Sigmoid colon (tissue), 7 donors: ENCODE results near the gene PTPRT. TPM values are rescaled to one million over a fixed set of nuclear protein-coding genes. Genes with fewer than 3 reads are reported as not detected.

ENCODE experiments used
- DNase-seq: peaks from one replicate; pipeline ENCODE4 v3.0.0-alpha.2; 2019
- H3K27ac ChIP-seq, 4 donors: fragments of 200-600 bp; sonication (generic); one replicate each; pipeline ENCODE4 v1.5.1; 2016 to 2019; ENCODE audit warnings: mild to moderate bottlenecking in 1 of 4
- H3K27me3 ChIP-seq, 3 donors: fragments of 200-600 bp; sonication (generic); one replicate each; pipeline ENCODE4 v1.5.1; 2019; ENCODE audit warnings: mild to moderate bottlenecking in 1 of 3
- H3K36me3 ChIP-seq, 4 donors: fragments of 200-600 bp; sonication (generic); one replicate each; pipeline ENCODE4 v1.5.1; 2016 to 2019
- H3K4me1 ChIP-seq, 4 donors: fragments of 200-600 bp; sonication (generic); one replicate each; pipeline ENCODE4 v1.5.1; 2017 to 2019
- H3K4me3 ChIP-seq, 4 donors: fragments of 200-600 bp; sonication (generic); one replicate each; pipeline ENCODE4 v1.5.1; 2017 to 2019; ENCODE audit warnings: mild to moderate bottlenecking in 2 of 4, moderate library complexity in 1 of 4
- H3K9me3 ChIP-seq, 4 donors: fragments of 200-600 bp in 3 of 4; sonication (generic) in 3 of 4; one replicate each; pipeline versions ENCODE4 v1.5.1 to v1.6.1; 2013 to 2019
- EP300 ChIP-seq, 4 donors: sonication (generic); formaldehyde crosslinking; IDR thresholded peaks; one replicate each; pipeline ENCODE4 v1.6.1; 2017; ENCODE audit warnings: antibody characterized with exemption in 4 of 4
- POLR2A ChIP-seq, 2 donors: fragments of 450-650 bp; IDR thresholded peaks; one replicate each; pipeline ENCODE4 v1.6.1; 2016; ENCODE audit warnings: antibody characterized with exemption in 2 of 2, mild to moderate bottlenecking in 2 of 2, moderate library complexity in 2 of 2
- POLR2AphosphoS5 ChIP-seq, 4 donors: sonication (generic); formaldehyde crosslinking; IDR thresholded peaks; one replicate each; pipeline ENCODE4 v1.6.1; 2017; ENCODE audit warnings: antibody characterized with exemption in 4 of 4
- WGBS, 2 donors: extraction: QIAGEN DNeasy Blood & Tissue Kit; methylation state at CpG; one replicate each; pipeline ENCODE4 v1.1.7; 2013; 5-methylcytosine and 5-hydroxymethylcytosine counted together
- intact Hi-C: fragments of 100-400 bp; cut with DNase I; formaldehyde crosslinking; loops from one replicate; pipeline ENCODE4 v1.15.1; 2023
- polyA plus RNA-seq, 3 donors: library from polyadenylated mRNA; stranded (reverse); fragments of 200-250 nt; gene quantifications; one replicate each; pipeline ENCODE4 v1.2.3, GENCODE V29; 2013
- total RNA-seq, 4 donors: library from RNA; depleted of rRNA; stranded (reverse); fragments of >200 nt; gene quantifications; one replicate each; pipeline ENCODE4 v1.1.0, GENCODE V29; 2016
- TF ChIP-seq, protein P1 (sequence below), 4 experiments: fragments of 450-650 bp in 3 of 4; fragments of 200-600 bp in 1 of 4; IDR thresholded peaks; one replicate each; pipeline ENCODE4 v1.5.1; 2016 to 2019; ENCODE audit warnings: antibody characterized with exemption in 4 of 4, mild to moderate bottlenecking in 3 of 4, moderate library complexity in 2 of 4
- donor health status: healthy with polysubstance abuse.
- donor health status: Bipolar disorder and iron deficiency.
- donor health status: healthy.

Gene PTPRT
- total and polyA plus RNA-seq, 7 donors: under 0.01 to 0.41 (median 0.12) TPM; not detected in 3

DNA sequence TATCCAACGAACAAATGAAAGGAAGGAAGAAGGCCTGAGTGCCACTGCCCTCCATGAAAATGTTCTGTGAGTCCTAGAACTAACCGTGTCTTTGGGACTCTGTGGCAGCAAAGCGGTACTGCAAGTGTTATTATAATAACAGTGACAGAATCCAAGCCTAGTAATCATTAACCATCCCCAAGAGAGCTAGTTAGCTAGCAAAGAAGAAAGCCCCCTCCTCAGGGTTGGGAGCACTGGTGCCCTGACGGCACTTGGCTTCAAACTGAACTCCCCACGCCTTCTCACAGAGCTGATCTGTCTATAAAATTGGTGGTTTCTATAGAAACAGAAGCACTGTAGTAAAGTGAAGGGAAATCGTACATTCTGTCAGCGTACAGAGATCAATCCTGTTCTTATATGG is 239.8 kb downstream of the PTPRT start:
- Histone ChIP-seq H3K36me3 (no peaks in the 10 kb centered on the region), H3K4me1 (no peaks in the 10 kb centered on the region), H3K9me3 (peaks cover 0 to 2% (median 0%) of the 10 kb centered on the region in 4 donors), H3K27me3 (no peaks in the 10 kb centered on the region), H3K27ac (no peak overlapping the region), H3K4me3 (no peak overlapping the region)
- TF ChIP-seq, protein P1, sequence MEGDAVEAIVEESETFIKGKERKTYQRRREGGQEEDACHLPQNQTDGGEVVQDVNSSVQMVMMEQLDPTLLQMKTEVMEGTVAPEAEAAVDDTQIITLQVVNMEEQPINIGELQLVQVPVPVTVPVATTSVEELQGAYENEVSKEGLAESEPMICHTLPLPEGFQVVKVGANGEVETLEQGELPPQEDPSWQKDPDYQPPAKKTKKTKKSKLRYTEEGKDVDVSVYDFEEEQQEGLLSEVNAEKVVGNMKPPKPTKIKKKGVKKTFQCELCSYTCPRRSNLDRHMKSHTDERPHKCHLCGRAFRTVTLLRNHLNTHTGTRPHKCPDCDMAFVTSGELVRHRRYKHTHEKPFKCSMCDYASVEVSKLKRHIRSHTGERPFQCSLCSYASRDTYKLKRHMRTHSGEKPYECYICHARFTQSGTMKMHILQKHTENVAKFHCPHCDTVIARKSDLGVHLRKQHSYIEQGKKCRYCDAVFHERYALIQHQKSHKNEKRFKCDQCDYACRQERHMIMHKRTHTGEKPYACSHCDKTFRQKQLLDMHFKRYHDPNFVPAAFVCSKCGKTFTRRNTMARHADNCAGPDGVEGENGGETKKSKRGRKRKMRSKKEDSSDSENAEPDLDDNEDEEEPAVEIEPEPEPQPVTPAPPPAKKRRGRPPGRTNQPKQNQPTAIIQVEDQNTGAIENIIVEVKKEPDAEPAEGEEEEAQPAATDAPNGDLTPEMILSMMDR (IDR thresholded peaks at IDR 0.05): no peak
- intact Hi-C loops: no loop called here
- no peak for DNase-seq
- 35 to 67% methylated on average over 7 of the region's 7 CpGs for WGBS, 2 donors

DNA sequence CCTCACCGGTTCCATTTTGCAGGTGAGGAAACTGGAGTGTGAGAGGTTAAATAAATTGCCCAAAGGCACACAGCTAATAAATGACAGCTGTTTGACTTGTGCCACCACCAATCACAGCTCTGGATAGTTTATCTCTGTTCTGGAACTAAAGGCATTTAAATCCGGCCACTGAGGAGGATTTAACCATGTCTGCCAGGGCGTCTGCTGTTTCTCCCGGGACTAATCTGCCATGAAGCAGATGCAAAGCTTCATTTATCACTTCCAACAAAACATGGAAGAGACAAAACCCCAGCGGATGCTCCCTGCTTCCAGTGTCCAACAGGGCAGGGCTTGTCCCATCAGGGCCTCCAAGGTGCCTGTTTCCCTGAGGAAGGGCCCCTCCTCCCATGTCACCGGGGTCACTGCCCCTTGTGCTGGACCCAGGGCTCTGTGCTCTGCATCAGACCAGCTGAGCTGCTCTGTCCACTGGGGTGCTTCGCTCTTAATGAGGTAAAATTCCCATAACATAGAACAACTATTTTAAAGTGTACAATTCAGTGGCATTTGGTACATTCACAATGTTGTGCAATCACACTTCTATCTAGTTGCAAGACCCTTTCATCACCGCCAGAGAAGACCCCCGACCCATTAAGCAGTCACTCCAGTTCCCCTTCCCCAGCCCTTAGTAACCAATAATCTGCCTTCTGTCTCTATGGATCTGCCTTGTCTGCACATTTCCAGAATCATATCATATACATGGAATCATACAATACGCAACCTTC is 244.3 kb downstream of the PTPRT start:
- 65 to 67% methylated on average over 10 of the region's 10 CpGs for WGBS, 2 donors
- no peak for TF ChIP-seq EP300 (IDR thresholded peaks at IDR 0.05)
- TF ChIP-seq POLR2A (IDR thresholded peaks at IDR 0.05): no peak
- TF ChIP-seq, protein P1 (IDR thresholded peaks at IDR 0.05): no peak
- no peak for TF ChIP-seq POLR2AphosphoS5 (IDR thresholded peaks at IDR 0.05)
- no peak for DNase-seq
- Histone ChIP-seq H3K4me1 (no peaks in the 10 kb centered on the region), H3K27me3 (no peaks in the 10 kb centered on the region), H3K27ac (no peak overlapping the region), H3K9me3 (peaks cover 0 to 2% (median 0%) of the 10 kb centered on the region in 4 donors), H3K4me3 (no peak overlapping the region), H3K36me3 (no peaks in the 10 kb centered on the region)
- intact Hi-C loops: no loop called here

DNA sequence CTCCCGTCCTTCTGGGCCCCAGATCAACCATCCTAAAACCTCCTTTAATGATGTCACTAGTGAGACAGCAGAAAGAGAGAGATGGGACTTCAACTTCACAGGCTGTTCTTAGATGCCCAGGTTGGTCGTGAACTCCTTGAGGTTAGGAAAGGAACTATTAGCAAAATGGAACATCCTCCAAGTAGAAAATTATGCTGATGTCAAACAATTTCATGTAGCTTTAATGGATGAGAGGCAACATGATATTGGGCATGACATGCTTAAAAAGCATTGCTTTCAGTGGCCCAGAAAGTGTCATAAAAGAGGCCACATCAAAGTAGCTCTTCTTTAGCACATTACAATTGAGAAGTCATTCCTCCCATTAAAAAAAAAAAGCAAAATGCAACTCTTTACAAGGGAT is 248.1 kb downstream of the PTPRT start:
- H3K27ac ChIP-seq: no peak overlapping the region
- intact Hi-C loops: no loop called here
- no peaks in the 10 kb centered on the region for H3K27me3 ChIP-seq
- TF ChIP-seq POLR2AphosphoS5 (IDR thresholded peaks at IDR 0.05): no peak
- no peak for TF ChIP-seq EP300 (IDR thresholded peaks at IDR 0.05)
- TF ChIP-seq, protein P1 (IDR thresholded peaks at IDR 0.05): no peak
- no peak for TF ChIP-seq POLR2A (IDR thresholded peaks at IDR 0.05)
- H3K9me3 ChIP-seq: no peaks in the 10 kb centered on the region
- WGBS, 2 donors: 68 to 74% methylated on average over 2 of the region's 2 CpGs
- no peak for DNase-seq
- no peaks in the 10 kb centered on the region for H3K36me3 ChIP-seq
- H3K4me3 ChIP-seq: no peak overlapping the region
- H3K4me1 ChIP-seq: peaks cover 0 to 11% (median 3%) of the 10 kb centered on the region in 4 donors

DNA sequence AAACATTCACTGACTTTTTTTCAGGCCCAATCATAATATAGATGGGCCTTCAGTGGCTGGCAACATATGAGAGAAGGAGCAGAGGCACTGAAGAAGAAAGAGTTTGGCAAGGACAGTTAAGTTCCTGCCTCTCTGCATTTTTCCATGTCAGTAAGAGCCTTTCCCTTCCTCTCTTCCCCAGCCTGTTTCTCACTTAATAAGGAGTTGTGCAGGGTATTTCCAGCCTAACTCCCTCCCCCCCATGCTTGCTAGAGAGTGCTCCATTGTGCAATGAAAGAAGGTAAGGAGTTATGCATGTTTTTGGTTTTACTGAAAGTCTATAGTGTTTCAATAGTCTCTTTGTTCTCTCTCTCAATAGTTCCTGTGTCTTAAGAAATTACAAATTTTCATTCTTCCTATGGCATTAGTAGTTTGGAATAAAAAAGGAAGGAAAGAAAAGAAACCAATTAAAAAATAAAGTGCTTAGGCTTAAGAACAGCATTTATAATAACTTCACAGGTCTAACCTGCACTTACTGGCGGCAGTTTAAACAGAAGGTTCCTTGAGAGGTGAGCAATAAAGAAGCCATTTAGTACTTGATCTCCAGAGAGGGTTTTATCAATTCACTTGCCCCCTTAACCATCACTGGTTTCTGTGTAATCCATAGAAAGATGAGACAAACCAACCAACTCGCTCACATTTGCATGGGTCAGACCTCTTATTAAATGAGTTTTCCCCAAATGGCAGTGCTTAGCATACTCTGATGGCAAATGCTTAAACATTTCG is 251.1 kb downstream of the PTPRT start:
- H3K4me3 ChIP-seq: no peak overlapping the region
- H3K4me1 ChIP-seq: peaks cover 0 to 11% (median 3%) of the 10 kb centered on the region in 4 donors
- no peaks in the 10 kb centered on the region for H3K9me3 ChIP-seq
- TF ChIP-seq, protein P1 (IDR thresholded peaks at IDR 0.05): no peak
- no peak for TF ChIP-seq EP300 (IDR thresholded peaks at IDR 0.05)
- TF ChIP-seq POLR2AphosphoS5 (IDR thresholded peaks at IDR 0.05): no peak
- TF ChIP-seq POLR2A (IDR thresholded peaks at IDR 0.05): no peak
- intact Hi-C loops: no loop called here
- no peaks in the 10 kb centered on the region for H3K27me3 ChIP-seq
- H3K27ac ChIP-seq: no peak overlapping the region
- DNase-seq: no peak
- whole genome bisulfite sequencing, 2 donors: 53 to 74% methylated on average over 3 of the region's 3 CpGs
- no peaks in the 10 kb centered on the region for H3K36me3 ChIP-seq
